SU-DHL-6 (cell line): Measurements from ENCODE around the gene DNAJB1.

ENCODE experiments used
- CTCF ChIP-seq: fragments of 200-600 bp; sonication (generic); IDR thresholded peaks from one replicate; pipeline ENCODE4 v1.5.1; 2017; ENCODE audit warnings: antibody characterized with exemption, mild to moderate bottlenecking, low read length, moderate library complexity; ENCODE audit not compliant: insufficient read depth, poor library complexity, severe bottlenecking
- EZH2phosphoT487 ChIP-seq: fragments of 200-600 bp; sonication (generic), shearing (Covaris generic); conservative IDR thresholded peaks from 2 replicates; pipeline ENCODE4 v1.6.1; 2018; ENCODE audit warnings: mild to moderate bottlenecking, antibody characterized with exemption, low read length, moderate library complexity, mixed read lengths

- TF ChIP-seq CTCF, result no peak
- no peak for TF ChIP-seq EZH2phosphoT487
Observed at GRCh38 chr19:14517446-14517839, 754 bp downstream of the DNAJB1 start.
